GM19467 (cell line): ENCODE data around the gene KMO.

Experiments
- ATAC-seq: cut with Tn5 transposase; IDR thresholded peaks from one replicate; pipeline ENCODE4 v1.9.1; 2021; ENCODE audit warnings: mild to moderate bottlenecking, moderate library complexity; ENCODE audit not compliant: unreplicated experiment

The KMO gene

GRCh38 chr1:241622669-241623068, 90.5 kb downstream of the KMO start:
- ATAC-seq: no peak

DNA sequence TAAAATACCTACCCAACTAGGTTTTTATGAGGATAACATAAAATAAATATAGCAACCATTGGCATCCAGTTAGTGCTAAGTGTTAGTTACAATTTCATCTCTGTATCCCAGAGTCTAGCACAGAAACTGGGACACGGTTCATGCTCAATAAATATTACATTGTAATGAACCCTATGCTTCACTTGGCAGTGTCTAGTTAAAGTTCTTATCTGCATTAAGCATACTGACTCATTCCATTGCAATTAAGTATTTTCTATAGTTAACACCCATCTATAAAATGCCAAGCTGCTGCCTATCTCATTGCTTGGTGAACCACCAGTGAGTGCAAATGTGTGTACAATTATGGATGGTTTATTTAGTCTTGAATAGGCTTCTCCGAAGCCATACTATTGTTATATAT, 92.8 kb downstream of the KMO start:
- no peak for ATAC-seq

DNA sequence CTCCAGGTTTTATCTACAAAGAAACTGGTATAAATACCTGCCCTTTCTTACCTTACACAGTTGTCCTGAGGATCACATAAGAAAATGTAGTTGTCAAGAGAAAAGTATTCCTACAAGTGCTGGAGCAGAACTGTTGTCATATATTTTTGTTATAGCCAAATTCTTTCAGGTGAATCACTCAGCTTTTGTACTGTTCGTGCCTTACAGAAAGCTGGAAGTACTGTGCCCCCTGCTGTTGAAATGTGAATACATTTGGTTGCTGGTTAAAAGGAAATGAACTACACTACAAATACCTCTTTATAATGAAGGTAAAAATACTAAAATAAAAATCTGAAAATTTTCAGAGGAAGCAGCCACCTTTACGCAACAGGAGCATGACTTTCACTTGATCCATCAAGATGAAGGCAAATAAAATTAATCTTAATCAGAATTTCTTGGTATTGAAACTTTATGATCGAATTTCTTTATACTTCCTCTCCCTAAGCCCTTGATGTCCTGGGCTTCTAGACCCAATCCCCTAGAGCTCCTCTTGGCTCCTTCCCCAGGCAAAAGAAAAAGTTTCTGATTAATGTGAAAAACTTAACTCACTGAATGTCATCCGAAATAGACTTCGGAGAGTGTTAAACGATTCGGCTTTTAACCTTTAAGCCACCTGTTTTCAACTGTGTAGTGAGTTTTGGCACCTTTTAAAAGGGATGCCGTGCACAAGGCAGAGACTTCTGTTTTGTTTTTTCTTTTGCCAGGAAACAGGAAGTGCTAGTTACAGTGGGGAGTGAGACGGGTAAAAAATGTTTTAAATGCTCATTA, 95.5 kb downstream of the KMO start:
- peak; percentile 66 for ATAC-seq

DNA sequence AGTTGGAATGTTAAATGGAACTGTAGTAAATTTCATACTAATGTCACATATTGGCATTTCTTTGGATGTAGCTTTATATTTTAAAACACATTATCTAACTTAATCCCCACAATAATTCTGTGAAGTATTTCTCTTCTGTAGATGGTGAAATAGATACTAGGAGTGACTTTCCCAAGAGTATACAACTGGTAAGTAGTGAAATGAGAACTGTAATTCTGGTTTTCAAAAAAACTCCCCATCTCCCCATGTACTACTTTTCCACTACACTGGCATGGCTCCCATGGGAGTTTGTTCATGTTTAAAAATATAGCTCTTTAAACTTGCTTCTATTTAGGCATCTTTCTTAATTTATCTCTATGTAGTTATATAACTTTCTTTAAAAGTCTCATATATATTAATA, 97.8 kb downstream of the KMO start:
- ATAC-seq: no peak

DNA sequence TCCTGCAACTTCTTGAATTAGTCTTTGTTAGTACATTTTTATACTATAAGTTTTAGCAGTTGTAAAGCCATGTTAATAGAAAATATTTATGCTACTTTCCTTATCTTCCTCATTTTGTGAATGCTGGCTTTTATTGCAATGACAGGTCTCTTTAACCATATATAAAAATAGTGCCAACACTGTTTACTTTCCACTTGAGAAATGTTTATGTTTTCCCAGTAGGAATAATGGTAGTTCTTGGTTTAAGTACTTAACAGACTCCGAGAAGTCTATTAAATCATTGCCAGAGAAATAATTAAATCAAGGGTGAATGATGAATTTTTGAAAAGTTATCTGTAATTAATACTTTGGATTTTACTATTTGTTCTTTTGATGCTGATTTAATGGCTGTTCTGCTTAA, 98.3 kb downstream of the KMO start:
- ATAC-seq: no peak

DNA sequence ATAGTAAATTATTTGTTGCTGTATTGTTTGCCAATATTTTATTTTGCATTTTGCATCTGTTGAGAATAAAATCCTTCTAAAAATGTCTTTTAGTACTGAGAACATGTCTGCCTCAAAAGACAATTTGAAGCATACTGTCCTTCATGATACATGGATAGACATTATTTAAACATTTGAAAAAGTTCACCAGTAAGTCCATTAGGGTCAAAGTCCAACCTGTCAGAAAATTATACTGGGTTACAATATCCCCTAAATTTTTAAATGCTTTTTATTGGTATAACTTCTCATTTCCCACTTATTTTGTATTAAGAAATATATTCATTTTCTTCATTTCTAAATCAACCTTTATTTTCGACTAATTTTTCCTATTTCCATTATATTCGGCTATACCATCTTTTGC, 98.7 kb downstream of the KMO start:
- no peak for ATAC-seq

GRCh38 chr1:241631674-241632073, 99.5 kb downstream of the KMO start:
- no peak for ATAC-seq

- no peak for ATAC-seq
Measured at GRCh38 chr1:241632987-241633386, 100.8 kb downstream of the KMO start.

DNA sequence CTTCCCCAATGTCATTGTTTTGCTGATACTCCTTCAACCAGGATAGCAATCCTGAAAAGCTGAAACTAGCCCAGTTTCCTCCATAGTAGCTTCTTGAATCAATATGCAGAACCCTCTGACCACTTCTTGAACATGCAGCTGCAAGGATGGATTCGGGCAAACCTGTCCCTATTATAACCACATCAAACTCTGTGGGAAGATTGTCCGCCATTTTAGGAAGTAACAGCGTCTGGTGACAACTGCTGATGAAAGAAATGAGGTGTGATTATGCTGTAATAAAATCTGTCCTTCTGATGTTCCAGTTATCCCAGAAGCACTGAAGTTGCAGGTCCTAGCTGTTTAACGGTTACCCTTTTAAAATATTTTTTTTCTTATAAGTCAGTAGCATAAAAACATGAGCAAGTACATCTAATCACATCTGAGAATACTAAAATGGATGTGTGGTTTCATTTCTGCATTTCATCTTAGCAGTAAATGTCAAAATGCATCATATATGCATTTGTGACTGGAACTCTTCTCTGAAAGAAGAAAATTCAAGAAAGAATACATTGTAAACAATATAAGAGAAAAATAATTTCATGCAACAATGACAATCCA, 103.5 kb downstream of the KMO start:
- ATAC-seq: no peak

DNA sequence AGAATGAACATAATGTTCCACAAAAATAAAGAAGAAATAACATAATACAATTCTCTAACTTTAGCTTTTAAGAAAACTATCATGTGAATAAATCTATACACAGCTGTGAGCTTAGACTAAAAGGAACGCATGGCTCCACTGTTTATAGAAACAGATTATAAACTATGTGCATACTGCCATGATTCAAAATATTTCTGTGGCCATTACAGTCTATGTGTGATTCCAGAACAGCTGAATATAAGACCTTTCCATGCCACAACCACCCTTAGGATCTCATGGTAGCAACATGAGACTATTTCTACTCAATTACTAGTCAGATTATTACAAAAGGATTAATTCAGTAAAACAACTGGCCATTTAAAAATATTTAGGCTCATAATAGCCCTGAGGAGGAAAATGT, 104.1 kb downstream of the KMO start:
- ATAC-seq: no peak

GRCh38 chr1:241637046-241637590, 104.9 kb downstream of the KMO start:
- no peak for ATAC-seq

GRCh38 chr1:241637604-241638003, 105.4 kb downstream of the KMO start:
- ATAC-seq: no peak

DNA sequence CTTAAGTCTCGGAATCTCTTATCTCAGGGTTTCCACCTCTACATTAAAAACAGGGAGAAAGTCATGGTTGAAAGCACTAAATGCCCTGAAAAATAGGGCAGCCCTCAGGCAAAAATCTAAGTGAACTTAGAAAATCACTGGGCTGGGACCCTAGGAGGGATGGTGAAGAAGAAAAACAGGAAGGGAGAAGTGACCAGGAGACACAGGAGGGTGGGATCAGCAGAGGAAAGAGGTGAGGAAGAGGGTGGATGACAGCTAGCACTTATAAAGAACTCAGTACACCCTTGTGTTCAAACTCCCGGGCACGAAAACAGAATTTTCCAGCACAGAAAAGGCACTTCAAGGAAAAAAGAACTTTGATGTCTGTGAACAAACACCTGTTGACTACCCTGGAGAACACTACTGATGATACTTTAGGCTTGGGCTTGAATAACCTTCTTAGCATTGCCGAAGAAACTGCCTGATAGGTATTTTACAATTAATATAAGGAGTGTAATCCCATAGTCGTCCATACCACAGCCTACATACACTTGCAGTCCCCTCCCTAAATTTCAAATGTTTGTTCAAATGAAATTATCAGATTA, 106.0 kb downstream of the KMO start:
- ATAC-seq: no peak

- no peak for ATAC-seq
Measured at GRCh38 chr1:241638909-241639622, 106.9 kb downstream of the KMO start.

DNA sequence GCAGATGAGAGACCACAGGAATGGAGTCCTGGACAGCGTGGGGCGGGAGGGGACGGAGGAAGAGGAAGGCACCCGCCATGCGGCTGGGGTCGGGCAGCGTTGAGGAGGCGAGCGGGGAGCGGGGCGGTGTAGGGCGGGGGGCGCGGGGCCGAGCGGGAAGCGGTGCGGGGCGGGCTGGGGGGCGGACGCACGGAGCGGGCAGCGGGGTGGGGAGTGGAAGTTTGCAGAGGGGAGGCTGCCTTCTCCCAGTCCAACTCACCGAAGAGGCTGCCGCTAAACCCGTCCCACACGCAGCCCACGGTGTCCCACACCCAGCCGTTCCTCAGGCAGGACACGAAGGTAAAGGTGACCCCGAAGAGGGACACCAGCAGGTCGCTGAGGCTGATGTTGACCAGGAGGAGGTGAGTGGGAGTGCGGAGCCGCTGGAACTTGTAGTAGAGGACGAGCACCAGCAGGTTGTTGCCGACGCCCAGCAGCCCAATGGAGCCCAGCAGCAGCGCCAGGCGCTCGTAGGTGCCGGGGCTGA, 107.5 kb downstream of the KMO start:
- ATAC-seq: peak; percentile 46

- peak; percentile 91 for ATAC-seq
Measured at GRCh38 chr1:241640149-241640866, 108.1 kb downstream of the KMO start, which contains the start of the genes CHML and OPN3. TSS of gene CHML (minus strand) at chr1:241640369. CDS start at chr1:241635766, 4,603 bp downstream. TSS of gene OPN3 (minus strand) at chr1:241640369. CDS start at chr1:241640254, 115 bp downstream.

DNA sequence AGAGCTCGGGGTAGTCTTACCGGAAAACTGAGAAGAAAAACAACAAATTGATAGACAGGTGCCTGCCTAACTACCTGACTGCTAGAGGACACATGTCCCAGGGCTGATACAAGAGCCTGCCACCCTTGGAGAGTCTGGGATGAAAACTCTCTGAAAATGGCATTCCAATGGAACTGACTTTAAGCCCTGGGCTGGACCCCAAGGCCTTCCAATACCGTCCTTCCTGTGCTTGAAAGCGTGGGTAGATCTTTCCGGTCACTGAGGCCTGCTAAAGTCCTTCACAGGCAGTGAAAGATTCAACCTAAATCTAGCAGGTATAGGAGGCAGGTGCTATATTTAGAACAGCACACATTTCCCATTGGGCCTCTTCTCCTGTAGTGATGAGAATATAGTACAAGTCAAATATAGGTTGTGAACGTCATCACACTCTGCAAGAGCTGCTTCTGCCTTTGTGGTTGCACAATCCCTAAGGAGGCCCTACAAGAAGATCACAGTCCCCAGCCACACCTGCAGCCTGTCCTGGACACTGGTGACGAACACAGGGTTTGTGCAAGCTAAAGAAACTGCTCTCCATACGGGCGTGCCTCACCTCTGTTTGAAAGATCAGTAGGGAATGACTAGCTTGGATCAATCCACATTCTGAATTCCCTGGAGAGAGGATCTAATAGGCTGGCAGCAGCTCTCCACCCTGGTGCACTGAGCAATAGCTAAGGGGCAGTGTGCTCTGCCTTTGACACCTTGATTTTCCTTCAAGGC, 108.9 kb downstream of the KMO start:
- no peak for ATAC-seq

- no peak for ATAC-seq
Measured at GRCh38 chr1:241641773-241642592, 109.8 kb downstream of the KMO start.

DNA sequence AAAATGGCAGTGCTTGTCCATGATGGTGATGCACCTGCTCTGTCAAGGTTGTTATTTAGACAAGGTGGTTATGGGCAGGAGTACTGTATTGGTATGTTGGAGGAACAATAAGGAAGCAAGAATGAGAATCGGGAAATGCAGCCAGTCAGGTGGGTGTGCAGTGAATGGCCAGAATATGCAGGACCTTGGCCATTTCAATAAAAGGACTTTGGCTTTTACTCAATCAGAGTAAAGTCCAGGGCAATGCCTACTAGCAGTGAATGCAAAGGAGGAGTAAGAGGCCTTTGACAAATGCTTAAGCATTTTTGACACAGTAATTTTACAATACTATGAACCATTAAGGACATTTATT, 110.4 kb downstream of the KMO start:
- no peak for ATAC-seq
